Heart left ventricle (tissue), 16 donors: ENCODE data around the gene SH2D7. TPM values are rescaled to one million over a fixed set of nuclear protein-coding genes. Genes with fewer than 3 reads are reported as not detected.

Experiments
- ATAC-seq, 4 donors: fragments of 200-7000 bp; cut with Tn5 transposase; one replicate each; pipeline ENCODE4 v1.9.1; 2020 to 2022; ENCODE audit warnings: moderate library complexity in 4 of 4, mild to moderate bottlenecking in 3 of 4, moderate number of reproducible peaks in 1 of 4
- DNase-seq, 5 donors: peaks; one replicate each; pipeline ENCODE4 v3.0.0-alpha.2; 2020
- H3K27ac ChIP-seq, 12 donors: fragments of 200-600 bp; sonication (generic) in 4 of 12; one replicate each; pipeline versions ENCODE4 v1.5.0 to v1.8.0; 2016 to 2022; ENCODE audit warnings: mild to moderate bottlenecking in 2 of 12
- H3K27me3 ChIP-seq, 9 donors: fragments of 200-600 bp; sonication (generic) in 2 of 9; one replicate each; pipeline versions ENCODE4 v1.5.1 to v1.8.0; 2016 to 2022; ENCODE audit warnings: mild to moderate bottlenecking in 3 of 9
- H3K36me3 ChIP-seq, 9 donors: fragments of 200-600 bp; sonication (generic) in 2 of 9; one replicate each; pipeline versions ENCODE4 v1.5.0 to v1.8.0; 2018 to 2022; ENCODE audit warnings: mild to moderate bottlenecking in 2 of 9
- H3K4me1 ChIP-seq, 12 donors: fragments of 200-600 bp; sonication (generic) in 4 of 12; one replicate each; pipeline versions ENCODE4 v1.5.0 to v1.8.0; 2016 to 2022; ENCODE audit warnings: mild to moderate bottlenecking in 3 of 12
- H3K4me3 ChIP-seq, 12 donors: fragments of 200-600 bp; sonication (generic) in 4 of 12; one replicate each; pipeline versions ENCODE4 v1.5.0 to v1.8.0; 2017 to 2022; ENCODE audit warnings: mild to moderate bottlenecking in 9 of 12, moderate library complexity in 4 of 12
- H3K9me3 ChIP-seq, 12 donors: fragments of 200-600 bp; sonication (generic) in 4 of 12; one replicate each; pipeline versions ENCODE4 v1.5.0 to v1.8.0; 2016 to 2022; ENCODE audit warnings: mild to moderate bottlenecking in 1 of 12
- POLR2A ChIP-seq, 2 donors: fragments of 450-650 bp; IDR thresholded peaks; one replicate each; pipeline ENCODE4 v1.6.1; 2017; ENCODE audit warnings: antibody characterized with exemption in 2 of 2, mild to moderate bottlenecking in 2 of 2, moderate library complexity in 2 of 2
- WGBS, 4 donors: extraction: QIAGEN DNeasy Blood & Tissue Kit in 2 of 4; methylation state at CpG; one replicate each; pipeline versions ENCODE4 v1.1.5 to v1.1.7; 2013 to 2018; 5-methylcytosine and 5-hydroxymethylcytosine counted together
- intact Hi-C, 10 donors: fragments of 100-400 bp; cut with DNase I; formaldehyde crosslinking; loops; one replicate each; pipeline versions ENCODE4 v1.11.1 to v1.14.2; 2022
- polyA plus RNA-seq, 2 donors: library from polyadenylated mRNA; stranded (reverse); fragments of 200-250 nt; gene quantifications; one replicate each; pipeline ENCODE4 v1.2.3, GENCODE V29; 2013
- total RNA-seq, 9 donors: library from RNA; depleted of rRNA in 2 of 9; stranded (reverse); fragments of >200 nt in 2 of 9; fragmentation: NEBNext Ultra II Directional in 3 of 9; extraction: Animal tissue kit (Norgen Biotek cat#: 25700) in 3 of 9; gene quantifications; one replicate each; pipeline versions ENCODE4 v1.1.0 to v1.2.4, GENCODE V29; 2016 to 2023
- TF ChIP-seq, protein P1 (sequence below), 12 donors: fragments of 200-600 bp; sonication (generic) in 4 of 12; IDR thresholded peaks; one replicate each; pipeline versions ENCODE4 v1.5.0 to v1.8.0; 2018 to 2022; ENCODE audit warnings: antibody characterized with exemption in 12 of 12, mild to moderate bottlenecking in 5 of 12
- donor health status: ischemic (EF 13 %, LVEDD 7.1; RV severe dilation, severe dysfunction).
- donor health status: healthy with polysubstance abuse.
- donor health status: DM: no; HTN: yes; CAD: no.
- donor health status: DM: no; HTN: no; CAD: no.
- donor health status: ischemic (EF 25% LVEDD 6.9; RV normal size, moderate dysfunction).
- donor health status: ischemic (EF 25% LVEDD 5.7; RV mildly dilated, moderate dysfunction).
- donor health status: healthy.
- donor health status: DM: yes; HTN: yes; CAD: no.
- donor health status: ischemic (EF 35%, LVEDD 5.7; RV mildly dilated, moderate dysfunction).
- donor health status: nonischemic (EF 11% LVEDD 7.7; RV severe dilation, severe dysfunction).
- donor health status: DM: yes; HTN: yes; CAD: no.
- donor health status: PGD.
- donor health status: ischemic (EF 29% LVEDD 5.4; RV normal size, mild dysfunction).
- donor health status: nonischemic (EF 23%, LVEDD 6.1; RV moderate dilation, normal function).

Gene SH2D7
- total and polyA plus RNA-seq, 11 donors, result not detected

DNA sequence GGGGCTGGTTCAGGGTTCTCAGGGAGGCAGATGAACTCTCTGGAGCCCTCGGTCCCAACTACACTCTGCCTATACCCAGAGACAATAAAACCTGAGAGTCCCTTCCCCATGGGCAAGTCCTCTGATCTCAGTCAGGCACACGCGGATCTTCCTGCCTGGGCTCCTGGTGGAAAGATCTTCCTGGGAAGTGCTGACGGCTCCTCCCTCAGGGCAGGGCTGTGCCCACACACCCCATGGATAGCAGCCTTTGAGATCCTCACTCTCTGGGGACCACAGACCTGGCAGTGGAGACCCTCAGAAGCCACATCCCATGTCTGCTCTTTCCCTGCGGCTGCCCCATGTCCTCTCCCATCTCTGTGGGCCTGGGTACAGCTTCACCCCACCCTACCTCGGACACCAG is 10.4 kb downstream of the SH2D7 start:
- H3K27me3 ChIP-seq, result no peaks in the 10 kb centered on the region
- TF ChIP-seq POLR2A (IDR thresholded peaks at IDR 0.05), result no peak
- TF ChIP-seq, protein P1, sequence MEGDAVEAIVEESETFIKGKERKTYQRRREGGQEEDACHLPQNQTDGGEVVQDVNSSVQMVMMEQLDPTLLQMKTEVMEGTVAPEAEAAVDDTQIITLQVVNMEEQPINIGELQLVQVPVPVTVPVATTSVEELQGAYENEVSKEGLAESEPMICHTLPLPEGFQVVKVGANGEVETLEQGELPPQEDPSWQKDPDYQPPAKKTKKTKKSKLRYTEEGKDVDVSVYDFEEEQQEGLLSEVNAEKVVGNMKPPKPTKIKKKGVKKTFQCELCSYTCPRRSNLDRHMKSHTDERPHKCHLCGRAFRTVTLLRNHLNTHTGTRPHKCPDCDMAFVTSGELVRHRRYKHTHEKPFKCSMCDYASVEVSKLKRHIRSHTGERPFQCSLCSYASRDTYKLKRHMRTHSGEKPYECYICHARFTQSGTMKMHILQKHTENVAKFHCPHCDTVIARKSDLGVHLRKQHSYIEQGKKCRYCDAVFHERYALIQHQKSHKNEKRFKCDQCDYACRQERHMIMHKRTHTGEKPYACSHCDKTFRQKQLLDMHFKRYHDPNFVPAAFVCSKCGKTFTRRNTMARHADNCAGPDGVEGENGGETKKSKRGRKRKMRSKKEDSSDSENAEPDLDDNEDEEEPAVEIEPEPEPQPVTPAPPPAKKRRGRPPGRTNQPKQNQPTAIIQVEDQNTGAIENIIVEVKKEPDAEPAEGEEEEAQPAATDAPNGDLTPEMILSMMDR (IDR thresholded peaks at IDR 0.05), result no peak
- WGBS, 4 donors, result 86 to 91% (median 88%) methylated on average over 6 of the region's 6 CpGs
- H3K9me3 ChIP-seq, result no peaks in the 10 kb centered on the region
- DNase-seq (peak in 1 of 5 donors; percentile 9), ATAC-seq (no peak)
- H3K36me3 ChIP-seq, result no peaks in the 10 kb centered on the region
- peaks cover 0 to 37% (median 0%) of the 10 kb centered on the region in 12 donors for H3K4me1 ChIP-seq
- H3K4me3 ChIP-seq, result no peak overlapping the region
- intact Hi-C loops, result loop anchor here in 1 of 10 donors (10.0 kb wide), 1 partner anchor 98 kb away; no protein-coding TSS in a partner anchor
- peak overlapping the region in 1 of 12 donors; percentile 79 for H3K27ac ChIP-seq

- ATAC-seq (peak in 1 of 4 donors; percentile 31), DNase-seq (peak in 1 of 5 donors; percentile 39)
- Histone ChIP-seq H3K9me3 (no peaks in the 10 kb centered on the region), H3K4me1 (peaks cover 0 to 37% (median 0%) of the 10 kb centered on the region in 12 donors), H3K27me3 (no peaks in the 10 kb centered on the region), H3K27ac (peak overlapping the region in 1 of 12 donors; percentile 79), H3K4me3 (no peak overlapping the region), H3K36me3 (no peaks in the 10 kb centered on the region)
- 72 to 84% (median 82%) methylated on average over 7 to 12 of the region's 12 CpGs for WGBS, 4 donors
- intact Hi-C loops, result loop anchor here in 1 of 10 donors (10.0 kb wide), 1 partner anchor 99 kb away; no protein-coding TSS in a partner anchor
- no peak for TF ChIP-seq POLR2A (IDR thresholded peaks at IDR 0.05)
- TF ChIP-seq, protein P1 (IDR thresholded peaks at IDR 0.05), result no peak
Observed at GRCh38 chr15:78103406-78104118, 11.2 kb downstream of the SH2D7 start.

DNA sequence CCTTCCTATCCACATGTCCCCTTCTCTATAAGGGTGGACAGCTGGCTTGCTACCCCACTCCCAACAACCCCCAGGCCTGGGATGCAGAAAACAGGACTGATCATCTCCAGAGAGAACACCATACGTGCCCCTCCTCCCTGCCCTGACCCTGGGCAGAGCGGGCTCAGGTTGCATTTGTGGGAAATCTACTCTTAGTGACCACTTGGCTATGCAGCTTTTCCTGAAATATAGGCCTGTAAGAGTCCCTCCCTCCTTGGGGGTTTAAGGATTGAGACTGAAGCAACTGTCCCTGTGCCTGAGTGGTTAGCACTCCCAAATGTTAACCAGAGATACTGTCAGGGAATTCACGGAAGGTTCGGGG is 11.7 kb downstream of the SH2D7 start:
- H3K4me1 ChIP-seq, result peaks cover 0 to 37% (median 0%) of the 10 kb centered on the region in 12 donors
- DNase-seq (no peak), ATAC-seq (no peak)
- no peaks in the 10 kb centered on the region for H3K9me3 ChIP-seq
- TF ChIP-seq, protein P1 (IDR thresholded peaks at IDR 0.05), result no peak
- no peak for TF ChIP-seq POLR2A (IDR thresholded peaks at IDR 0.05)
- H3K27me3 ChIP-seq, result no peaks in the 10 kb centered on the region
- no peak overlapping the region for H3K4me3 ChIP-seq
- intact Hi-C loops, result loop anchor here in 1 of 10 donors (10.0 kb wide), 1 partner anchor 99 kb away; no protein-coding TSS in a partner anchor
- peak overlapping the region in 1 of 12 donors; percentile 79 for H3K27ac ChIP-seq
- H3K36me3 ChIP-seq, result no peaks in the 10 kb centered on the region
- WGBS, 4 donors, result 87 to 96% (median 91%) methylated on average over 4 of the region's 4 CpGs
